ENCODE measurements around the gene ZBTB44.

GRCh38 chr11:130177782-130178181, 136.9 kb downstream of the ZBTB44 start:
- TF ChIP-seq CTCF (conservative IDR thresholded peaks at IDR 0.05) (no peak), ZFX (IDR thresholded peaks at IDR 0.05) (no peak)

All from C4-2B (cell line).